22Rv1 (cell line): ENCODE results near the gene CABP1.

Experiments
- H3K27ac ChIP-seq: fragments of 450-650 bp; 2 replicates; pipeline ENCODE4 v1.5.1; 2017
- ZFX ChIP-seq: fragments of 450-650 bp; IDR thresholded peaks from 2 replicates; pipeline ENCODE4 v1.6.1; 2017; ENCODE audit warnings: antibody characterized with exemption, borderline replicate concordance
- TF ChIP-seq, protein P1 (sequence below): fragments of 450-650 bp; IDR thresholded peaks from 2 replicates; pipeline ENCODE4 v1.5.1; 2017; ENCODE audit warnings: mild to moderate bottlenecking

The CABP1 gene

DNA sequence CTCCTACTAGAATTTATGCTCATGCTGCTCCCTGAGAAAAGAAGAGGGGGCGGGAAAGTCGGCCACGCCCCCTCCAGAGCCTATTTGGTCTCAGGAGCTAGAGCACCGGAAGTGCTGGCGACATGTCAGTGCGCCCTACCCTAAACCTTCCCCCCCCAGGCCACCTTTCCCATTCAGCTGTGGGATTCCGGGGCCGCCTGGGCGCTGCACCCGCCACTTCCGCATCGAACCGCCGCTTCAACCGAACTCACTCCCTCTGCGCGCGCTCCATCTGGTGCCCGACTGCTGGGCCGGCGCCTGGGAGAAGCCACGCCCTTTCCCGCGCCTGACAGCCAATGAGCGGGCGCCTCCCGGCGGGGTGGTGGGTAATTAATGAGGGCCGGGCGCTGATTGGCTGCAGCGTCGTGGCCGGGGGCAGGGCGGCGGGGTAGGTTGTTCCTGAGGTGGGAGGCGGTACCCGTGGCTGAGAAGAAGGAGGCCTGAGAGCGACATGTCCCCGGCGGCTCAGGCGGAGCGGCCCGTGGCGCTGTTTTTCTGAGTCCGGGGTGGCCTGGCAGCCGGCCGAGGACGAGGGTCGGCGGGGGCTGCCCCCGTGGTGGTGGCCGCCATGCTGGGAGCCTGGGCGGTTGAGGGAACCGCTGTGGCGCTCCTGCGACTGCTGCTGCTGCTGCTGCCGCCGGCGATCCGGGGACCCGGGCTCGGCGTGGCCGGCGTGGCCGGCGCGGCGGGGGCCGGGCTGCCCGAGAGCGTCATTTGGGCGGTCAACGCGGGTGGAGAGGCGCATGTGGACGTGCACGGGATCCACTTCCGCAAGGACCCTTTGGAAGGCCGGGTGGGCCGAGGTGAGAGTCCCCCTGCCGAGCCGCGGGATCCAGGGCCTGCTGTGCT, 46.5 kb downstream of the CABP1 start, which contains the start of gene MLEC:
MLEC (plus strand) TSS at position 460 of the 888 bp plus-strand sequence; CDS start at position 608, 148 bp downstream.
- TF ChIP-seq, protein P1, sequence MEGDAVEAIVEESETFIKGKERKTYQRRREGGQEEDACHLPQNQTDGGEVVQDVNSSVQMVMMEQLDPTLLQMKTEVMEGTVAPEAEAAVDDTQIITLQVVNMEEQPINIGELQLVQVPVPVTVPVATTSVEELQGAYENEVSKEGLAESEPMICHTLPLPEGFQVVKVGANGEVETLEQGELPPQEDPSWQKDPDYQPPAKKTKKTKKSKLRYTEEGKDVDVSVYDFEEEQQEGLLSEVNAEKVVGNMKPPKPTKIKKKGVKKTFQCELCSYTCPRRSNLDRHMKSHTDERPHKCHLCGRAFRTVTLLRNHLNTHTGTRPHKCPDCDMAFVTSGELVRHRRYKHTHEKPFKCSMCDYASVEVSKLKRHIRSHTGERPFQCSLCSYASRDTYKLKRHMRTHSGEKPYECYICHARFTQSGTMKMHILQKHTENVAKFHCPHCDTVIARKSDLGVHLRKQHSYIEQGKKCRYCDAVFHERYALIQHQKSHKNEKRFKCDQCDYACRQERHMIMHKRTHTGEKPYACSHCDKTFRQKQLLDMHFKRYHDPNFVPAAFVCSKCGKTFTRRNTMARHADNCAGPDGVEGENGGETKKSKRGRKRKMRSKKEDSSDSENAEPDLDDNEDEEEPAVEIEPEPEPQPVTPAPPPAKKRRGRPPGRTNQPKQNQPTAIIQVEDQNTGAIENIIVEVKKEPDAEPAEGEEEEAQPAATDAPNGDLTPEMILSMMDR, result peak; percentile 29; the same call in 1 of the 2 replicates
- no peak for TF ChIP-seq ZFX
- H3K27ac ChIP-seq, result peak within 1 kb of the TSS; percentile 98

DNA sequence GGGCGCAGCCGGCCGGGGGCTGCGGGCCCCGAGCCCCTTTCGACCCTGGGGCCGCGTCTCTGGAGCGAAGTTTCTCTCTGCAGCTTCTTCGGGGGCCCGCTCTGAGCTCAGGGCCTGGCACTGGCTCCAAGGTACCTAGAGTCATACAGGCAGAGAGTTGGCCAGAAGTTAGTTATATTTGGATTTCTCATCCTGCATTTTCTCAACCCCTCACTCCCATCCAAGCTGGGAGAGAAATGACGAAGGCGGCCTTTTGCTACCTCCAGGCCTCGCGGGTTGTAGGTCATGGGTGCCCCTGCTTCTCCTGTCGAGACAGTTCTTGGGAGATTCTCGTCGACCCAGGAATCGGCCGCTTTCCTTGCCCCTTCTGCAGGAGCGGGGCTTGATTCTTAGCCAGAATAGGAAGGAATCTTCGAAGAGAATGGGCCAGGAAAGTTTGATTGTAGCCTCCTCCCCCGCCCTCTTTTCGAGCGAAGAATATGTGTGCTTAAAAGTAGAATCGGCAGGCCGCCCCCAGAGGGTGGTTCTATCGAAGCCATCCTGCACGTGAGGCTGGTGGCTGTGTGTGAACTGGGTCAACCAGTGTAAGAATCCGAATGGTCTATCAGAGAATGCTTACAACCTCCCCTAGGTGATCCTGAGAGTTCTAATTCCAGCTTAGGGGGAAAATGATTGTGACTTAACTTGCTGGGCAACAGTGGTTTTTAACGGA, 47.3 kb downstream of the CABP1 start:
- no peak for TF ChIP-seq ZFX
- TF ChIP-seq, protein P1, result no peak
- peak overlapping the region; percentile 98 for H3K27ac ChIP-seq

DNA sequence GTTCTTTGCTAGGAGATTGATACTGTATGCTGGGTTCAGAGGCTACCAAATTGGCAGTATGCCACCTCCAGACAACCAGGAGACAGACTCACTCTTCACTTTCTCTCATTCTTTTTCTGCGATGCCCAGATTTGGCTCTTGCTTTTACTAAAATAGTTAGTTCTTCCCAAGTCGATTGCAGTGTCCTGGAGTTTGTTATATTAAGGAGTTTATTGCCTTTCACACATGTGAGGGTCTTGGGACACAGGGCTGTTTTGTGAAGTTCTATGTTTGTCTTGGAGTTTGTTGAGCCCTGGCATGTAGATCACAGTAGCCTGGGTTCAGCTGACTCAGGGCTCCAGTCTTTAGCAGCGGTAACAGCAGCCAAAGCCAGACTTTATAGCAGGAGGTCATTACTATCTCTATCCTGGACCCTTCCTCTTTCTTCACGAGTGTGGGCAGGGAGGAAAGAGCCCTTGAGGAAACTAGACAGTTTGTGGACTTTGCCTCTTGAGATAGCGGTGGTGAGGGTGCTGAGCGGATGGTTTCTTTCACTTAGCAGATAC, 48.2 kb downstream of the CABP1 start:
- peak overlapping the region; percentile 98 for H3K27ac ChIP-seq
- TF ChIP-seq, protein P1, result no peak
- no peak for TF ChIP-seq ZFX

DNA sequence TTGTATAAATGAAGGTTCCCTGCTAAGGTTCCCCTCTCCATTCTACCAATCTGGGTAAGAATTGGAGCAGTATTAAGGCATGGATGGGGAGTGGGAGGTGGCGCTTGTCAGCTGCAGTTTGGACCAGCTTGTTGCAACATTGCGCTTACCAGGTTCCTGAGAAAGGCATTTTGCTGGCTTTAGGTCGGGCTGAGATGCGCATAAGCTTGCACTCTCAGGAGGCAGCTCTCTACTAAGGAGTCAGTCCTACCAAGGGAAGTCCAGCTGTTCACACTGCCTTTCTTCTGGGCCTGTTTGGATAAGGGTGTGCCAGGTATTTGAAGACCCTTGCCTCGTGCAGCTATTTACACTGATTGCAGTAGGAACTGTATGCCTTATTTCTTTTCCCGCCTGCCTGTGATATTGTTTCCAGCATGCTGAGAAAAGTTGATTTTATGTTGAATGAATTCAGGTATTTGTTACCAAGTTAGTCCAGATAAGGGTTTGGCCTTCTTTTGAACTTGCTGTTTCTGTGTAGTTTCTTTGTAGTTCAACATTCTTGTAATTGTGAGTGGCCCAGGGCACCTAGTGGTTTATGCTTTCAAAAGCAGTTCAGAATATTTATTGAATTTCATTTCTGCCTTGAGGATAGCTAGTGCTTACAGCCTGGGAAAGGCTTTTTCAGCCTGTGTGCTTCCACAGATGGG, 49.1 kb downstream of the CABP1 start:
- H3K27ac ChIP-seq, result peak overlapping the region; percentile 98
- TF ChIP-seq ZFX, result no peak
- TF ChIP-seq, protein P1, result no peak

DNA sequence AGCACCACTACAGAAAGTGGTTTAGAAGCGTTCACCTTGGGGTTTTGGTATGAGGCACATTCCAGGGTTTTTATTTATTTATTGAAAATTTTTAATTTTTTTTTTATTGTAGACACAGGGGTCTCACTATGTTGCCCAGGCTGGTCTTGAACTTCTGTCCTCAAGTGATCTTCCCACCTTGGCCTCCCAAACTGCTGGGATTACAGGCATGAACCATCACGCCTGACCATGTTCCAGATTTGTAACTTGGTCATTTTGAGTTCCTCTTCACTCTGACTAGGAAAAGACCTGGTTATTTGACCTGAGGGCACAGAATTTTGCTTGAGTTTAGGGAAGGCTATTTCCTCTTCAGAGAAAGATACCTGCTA, 49.6 kb downstream of the CABP1 start:
- H3K27ac ChIP-seq, result 0 out of 2 replicates have a peak overlapping the region, but pooled peaks have one; percentile 5

DNA sequence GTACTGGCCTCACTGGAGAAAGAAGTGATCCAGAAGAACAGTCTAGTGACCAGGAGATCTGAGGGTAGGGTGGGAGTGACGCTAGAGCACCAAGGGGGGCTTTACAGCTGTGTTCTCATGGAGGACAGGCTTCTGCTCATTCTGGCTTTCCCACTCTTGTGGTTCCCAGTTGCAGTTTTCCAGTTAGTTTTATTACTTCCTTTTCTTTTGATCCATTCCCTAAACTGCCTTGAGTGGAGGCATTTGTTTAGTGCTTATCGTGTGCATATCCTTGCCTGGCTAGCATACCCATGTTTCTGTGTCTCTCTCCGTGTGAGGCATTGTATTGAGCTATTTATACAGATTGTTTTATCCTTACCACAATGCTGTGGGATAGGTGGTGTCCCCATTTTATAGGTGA, 50.6 kb downstream of the CABP1 start:
- TF ChIP-seq, protein P1, result no peak
- no peak for TF ChIP-seq ZFX
- H3K27ac ChIP-seq, result no peak overlapping the region

More for the DNA sequence above, 49.6 kb downstream of the CABP1 start:
- no peak for TF ChIP-seq ZFX
- TF ChIP-seq, protein P1, result no peak
